ENCODE data around the gene PI4K2B.
A peak's percentile ranks its signal among the peaks of the same experiment; 100 is the strongest.
"Not testable (repeated sequence)": the region's sequence is repeated elsewhere in the genome, so short reads cannot be mapped to it uniquely, and the experiment has no call there.

The PI4K2B gene

GRCh38 chr4:25235401-25235800 is 1.6 kb downstream of the PI4K2B start:
- TF ChIP-seq POLR2AphosphoS5 (IDR thresholded peaks at IDR 0.05; ENCODE audit: borderline replicate concordance, low read depth, low read length) = no peak
- no peak for TF ChIP-seq EZH2 (IDR thresholded peaks at IDR 0.05)
- no peak for TF ChIP-seq FOXP2 (optimal IDR thresholded peaks at IDR 0.05; ENCODE audit: control extremely low read depth, extremely low read length, insufficient read depth)
- DNase-seq (ENCODE audit: low read depth, low spot score) = no peak
- Histone ChIP-seq H3K9ac (ENCODE audit: insufficient read length) (no peak overlapping the region), H3K9me3 (ENCODE audit: low read depth, low read length) (no peaks in the 10 kb centered on the region), H3K4me3 (peak overlapping the region; percentile 84), H3K36me3 (ENCODE audit: insufficient read depth, low read length) (no peaks in the 10 kb centered on the region), H3K27ac (no peak overlapping the region)

GRCh38 chr4:25236030-25236429 is 2.2 kb downstream of the PI4K2B start:
- H3K36me3 ChIP-seq (ENCODE audit: insufficient read depth, low read length); H3K4me3 ChIP-seq; DNase-seq (ENCODE audit: low read depth, low spot score); H3K9ac ChIP-seq (ENCODE audit: insufficient read length); H3K27ac ChIP-seq; H3K9me3 ChIP-seq (ENCODE audit: low read depth, low read length): not testable (repeated sequence)

- TF ChIP-seq FOXP2 (optimal IDR thresholded peaks at IDR 0.05; ENCODE audit: control extremely low read depth, extremely low read length, insufficient read depth) = no peak
- no peaks in the 10 kb centered on the region for H3K9me3 ChIP-seq (ENCODE audit: low read depth, low read length)
- H3K36me3 ChIP-seq (ENCODE audit: insufficient read depth, low read length) = no peaks in the 10 kb centered on the region
- no peak overlapping the region for H3K27ac ChIP-seq
- no peak for DNase-seq (ENCODE audit: low read depth, low spot score)
- no peak overlapping the region for H3K9ac ChIP-seq (ENCODE audit: insufficient read length)
- H3K4me3 ChIP-seq = no peak overlapping the region
These were observed 3.1 kb downstream of the PI4K2B start for GRCh38 chr4:25236971-25237370.

DNA sequence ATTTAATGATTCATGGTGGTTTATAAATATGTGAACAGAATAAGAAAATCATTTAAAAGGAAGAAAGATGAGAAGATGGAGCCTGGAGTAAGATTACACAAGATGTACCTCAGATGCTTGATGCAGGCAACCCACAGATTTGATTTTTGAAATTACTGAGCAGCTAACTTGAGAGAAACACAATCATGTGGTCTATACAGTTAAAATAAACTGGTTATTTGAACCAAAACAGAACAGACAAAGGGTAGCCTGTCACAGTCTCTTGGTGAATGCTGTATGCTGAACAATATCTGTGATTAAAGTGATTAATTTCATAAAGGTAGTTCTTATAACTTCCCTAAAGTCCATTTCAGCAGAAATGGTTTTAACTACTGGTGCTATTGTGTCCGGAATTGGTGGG is 4.2 kb downstream of the PI4K2B start:
- TF ChIP-seq POLR2AphosphoS5 (IDR thresholded peaks at IDR 0.05; ENCODE audit: borderline replicate concordance, low read depth, low read length) = no peak
- TF ChIP-seq FOXP2 (optimal IDR thresholded peaks at IDR 0.05; ENCODE audit: control extremely low read depth, extremely low read length, insufficient read depth) = no peak
- no peak for TF ChIP-seq EZH2 (IDR thresholded peaks at IDR 0.05)

GRCh38 chr4:25239528-25239927 is 5.7 kb downstream of the PI4K2B start:
- not testable (repeated sequence) for H3K9ac ChIP-seq (ENCODE audit: insufficient read length); H3K27ac ChIP-seq; H3K9me3 ChIP-seq (ENCODE audit: low read depth, low read length); H3K36me3 ChIP-seq (ENCODE audit: insufficient read depth, low read length); DNase-seq (ENCODE audit: low read depth, low spot score); H3K4me3 ChIP-seq

More for the DNA sequence above, 4.2 kb downstream of the PI4K2B start:
- no peak overlapping the region for H3K9ac ChIP-seq (ENCODE audit: insufficient read length)
- no peak for DNase-seq (ENCODE audit: low read depth, low spot score)
- no peak overlapping the region for H3K4me3 ChIP-seq
- H3K9me3 ChIP-seq (ENCODE audit: low read depth, low read length) = no peaks in the 10 kb centered on the region
- H3K36me3 ChIP-seq (ENCODE audit: insufficient read depth, low read length) = no peaks in the 10 kb centered on the region
- no peak overlapping the region for H3K27ac ChIP-seq

GRCh38 chr4:25240754-25241210 is 6.9 kb downstream of the PI4K2B start:
- not testable (repeated sequence) for H3K4me3 ChIP-seq; DNase-seq (ENCODE audit: low read depth, low spot score); H3K9me3 ChIP-seq (ENCODE audit: low read depth, low read length); H3K27ac ChIP-seq; H3K36me3 ChIP-seq (ENCODE audit: insufficient read depth, low read length); H3K9ac ChIP-seq (ENCODE audit: insufficient read length)

DNA sequence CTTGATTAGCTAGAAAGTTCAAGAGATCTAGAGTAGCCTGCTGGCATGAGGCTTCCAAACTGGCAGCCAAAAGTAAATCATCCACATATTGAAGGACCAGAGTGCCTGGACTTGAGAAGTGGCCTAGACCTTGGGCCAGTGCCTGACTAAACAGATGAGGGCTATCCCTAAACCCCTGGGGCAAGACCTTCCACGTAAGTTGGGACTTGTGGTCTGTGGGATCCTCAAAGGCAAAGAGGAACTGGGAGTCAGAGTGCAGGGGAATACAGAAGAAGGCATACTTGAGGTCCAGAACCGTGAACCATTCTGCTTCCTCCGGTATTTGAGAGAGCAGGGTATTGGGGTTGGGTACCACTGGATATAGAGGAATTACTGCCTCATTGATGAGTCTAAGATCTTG is 8.4 kb downstream of the PI4K2B start:
- H3K4me3 ChIP-seq; H3K27ac ChIP-seq; H3K9ac ChIP-seq (ENCODE audit: insufficient read length); H3K36me3 ChIP-seq (ENCODE audit: insufficient read depth, low read length); H3K9me3 ChIP-seq (ENCODE audit: low read depth, low read length); DNase-seq (ENCODE audit: low read depth, low spot score): not testable (repeated sequence)

GRCh38 chr4:25245181-25245580 is 11.3 kb downstream of the PI4K2B start:
- Histone ChIP-seq H3K9ac (ENCODE audit: insufficient read length) (no peak overlapping the region), H3K9me3 (ENCODE audit: low read depth, low read length) (no peaks in the 10 kb centered on the region), H3K27ac (no peak overlapping the region), H3K4me3 (no peak overlapping the region), H3K36me3 (ENCODE audit: insufficient read depth, low read length) (no peaks in the 10 kb centered on the region)
- TF ChIP-seq POLR2AphosphoS5 (IDR thresholded peaks at IDR 0.05; ENCODE audit: borderline replicate concordance, low read depth, low read length) = no peak
- no peak for TF ChIP-seq FOXP2 (optimal IDR thresholded peaks at IDR 0.05; ENCODE audit: control extremely low read depth, extremely low read length, insufficient read depth)
- TF ChIP-seq EZH2 (IDR thresholded peaks at IDR 0.05) = no peak
- no peak for DNase-seq (ENCODE audit: low read depth, low spot score)

DNA sequence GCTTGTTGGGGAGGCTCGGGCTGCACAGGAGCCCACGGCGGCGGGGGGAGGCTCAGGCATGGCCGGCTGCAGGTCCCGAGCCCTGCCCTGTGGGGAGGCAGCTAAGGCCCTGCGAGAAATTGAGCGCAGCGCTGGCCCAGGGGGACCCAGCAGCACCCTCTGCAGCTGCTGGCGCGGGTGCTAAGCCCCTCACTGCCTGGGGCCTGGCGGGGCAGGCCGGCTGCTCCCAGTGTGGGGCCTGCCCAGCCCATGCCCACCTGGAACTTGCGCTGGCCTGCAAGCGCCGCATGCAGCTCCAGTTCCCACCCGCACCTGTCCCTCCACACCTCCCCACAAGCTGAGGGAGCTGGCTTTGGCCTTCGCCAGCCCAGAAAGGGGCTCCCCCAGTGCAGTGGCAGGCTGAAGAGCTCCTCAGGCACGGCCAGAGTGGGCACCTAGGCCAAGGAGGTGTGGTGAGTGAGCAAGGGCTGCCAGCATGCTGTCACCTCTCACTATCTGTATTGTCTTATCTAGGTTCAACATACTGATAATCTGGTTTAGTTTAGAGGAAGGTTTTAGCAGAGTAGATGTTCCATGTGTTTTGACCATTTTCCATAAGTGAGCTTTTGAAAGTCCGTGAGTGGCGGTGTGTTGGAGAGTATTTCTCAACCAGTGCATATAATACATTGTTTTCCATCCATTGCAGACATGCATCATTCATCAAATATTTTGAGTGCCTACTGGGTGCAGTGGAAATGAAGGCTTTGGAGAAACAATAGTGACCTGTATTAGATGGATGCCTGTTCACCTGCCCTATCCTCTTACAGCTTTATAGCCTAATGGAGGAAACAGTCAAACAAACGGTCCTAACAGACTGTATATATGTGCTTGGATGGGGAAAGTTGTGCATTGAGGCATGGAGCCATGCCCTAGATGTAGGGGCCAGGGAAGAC is 13.1 kb downstream of the PI4K2B start:
- TF ChIP-seq POLR2AphosphoS5 (IDR thresholded peaks at IDR 0.05; ENCODE audit: borderline replicate concordance, low read depth, low read length) = no peak
- no peak for TF ChIP-seq EZH2 (IDR thresholded peaks at IDR 0.05)
- TF ChIP-seq FOXP2 (optimal IDR thresholded peaks at IDR 0.05; ENCODE audit: control extremely low read depth, extremely low read length, insufficient read depth) = no peak
- no peak overlapping the region for H3K9ac ChIP-seq (ENCODE audit: insufficient read length)
- H3K9me3 ChIP-seq (ENCODE audit: low read depth, low read length) = no peaks in the 10 kb centered on the region
- H3K27ac ChIP-seq = no peak overlapping the region
- no peaks in the 10 kb centered on the region for H3K36me3 ChIP-seq (ENCODE audit: insufficient read depth, low read length)
- no peak overlapping the region for H3K4me3 ChIP-seq
- DNase-seq (ENCODE audit: low read depth, low spot score) = no peak

- not testable (repeated sequence) for H3K36me3 ChIP-seq (ENCODE audit: insufficient read depth, low read length); H3K9me3 ChIP-seq (ENCODE audit: low read depth, low read length); DNase-seq (ENCODE audit: low read depth, low spot score); H3K4me3 ChIP-seq; H3K9ac ChIP-seq (ENCODE audit: insufficient read length); H3K27ac ChIP-seq
These were observed 15.0 kb downstream of the PI4K2B start for GRCh38 chr4:25248875-25249274.

GRCh38 chr4:25249494-25249893 is 15.7 kb downstream of the PI4K2B start:
- H3K9me3 ChIP-seq (ENCODE audit: low read depth, low read length); DNase-seq (ENCODE audit: low read depth, low spot score); H3K9ac ChIP-seq (ENCODE audit: insufficient read length); H3K27ac ChIP-seq; H3K36me3 ChIP-seq (ENCODE audit: insufficient read depth, low read length); H3K4me3 ChIP-seq: not testable (repeated sequence)

Data from SK-N-MC (cell line).